ENCODE data around the gene ITPRIPL2.
A peak's percentile ranks its signal among the peaks of the same experiment; 100 is the strongest.

ITPRIPL2 gene

DNA sequence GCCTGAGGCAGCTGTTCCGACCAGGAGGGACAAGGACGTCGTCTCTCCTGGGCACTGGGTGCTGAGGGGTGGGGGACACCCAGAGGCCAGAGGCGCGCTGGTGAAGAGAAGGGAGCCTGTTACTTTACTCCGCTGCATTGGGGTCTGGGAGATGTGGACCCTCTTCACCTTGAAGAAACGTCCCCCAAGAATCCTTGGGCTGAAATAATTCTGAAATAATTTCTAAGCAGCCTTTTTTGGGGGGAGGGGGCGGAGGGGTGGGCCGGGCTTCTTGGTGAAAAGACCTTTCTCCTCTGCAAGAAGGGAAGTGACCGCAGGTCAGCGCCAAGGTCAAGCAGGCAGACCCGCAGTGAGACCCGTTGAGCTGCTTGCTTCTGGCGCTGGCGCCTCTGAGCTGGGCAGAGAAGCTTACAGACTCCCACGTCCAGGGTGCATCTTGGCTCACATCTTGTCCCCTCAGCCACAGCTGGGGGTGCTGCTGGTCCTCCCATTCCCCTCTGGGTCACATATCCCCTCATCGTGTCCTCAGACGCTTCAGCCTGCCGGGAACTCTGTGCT, 55.4 kb downstream of the ITPRIPL2 start:
- 22% methylated on average over 19 of the region's 19 CpGs for WGBS
- H3K27ac ChIP-seq (ENCODE audit: low read depth, low read length), result no peak overlapping the region
- H3K9me3 ChIP-seq (ENCODE audit: insufficient read depth, low read depth, low read length), result no peaks in the 10 kb centered on the region
- H3K36me3 ChIP-seq (ENCODE audit: insufficient read depth, low read length), result no peaks in the 10 kb centered on the region
- H3K4me3 ChIP-seq (ENCODE audit: low read length), result peak overlapping the region; percentile 79
- H3K4me1 ChIP-seq (ENCODE audit: insufficient read depth, low read length), result 0 out of 2 replicates have a peak, but pooled peaks cover 4% of the 10 kb centered on the region
- peaks cover 29% of the 10 kb centered on the region for H3K27me3 ChIP-seq (ENCODE audit: insufficient read depth, low read length)
- no peak overlapping the region for H3K9ac ChIP-seq (ENCODE audit: low read depth, low read length)

DNA sequence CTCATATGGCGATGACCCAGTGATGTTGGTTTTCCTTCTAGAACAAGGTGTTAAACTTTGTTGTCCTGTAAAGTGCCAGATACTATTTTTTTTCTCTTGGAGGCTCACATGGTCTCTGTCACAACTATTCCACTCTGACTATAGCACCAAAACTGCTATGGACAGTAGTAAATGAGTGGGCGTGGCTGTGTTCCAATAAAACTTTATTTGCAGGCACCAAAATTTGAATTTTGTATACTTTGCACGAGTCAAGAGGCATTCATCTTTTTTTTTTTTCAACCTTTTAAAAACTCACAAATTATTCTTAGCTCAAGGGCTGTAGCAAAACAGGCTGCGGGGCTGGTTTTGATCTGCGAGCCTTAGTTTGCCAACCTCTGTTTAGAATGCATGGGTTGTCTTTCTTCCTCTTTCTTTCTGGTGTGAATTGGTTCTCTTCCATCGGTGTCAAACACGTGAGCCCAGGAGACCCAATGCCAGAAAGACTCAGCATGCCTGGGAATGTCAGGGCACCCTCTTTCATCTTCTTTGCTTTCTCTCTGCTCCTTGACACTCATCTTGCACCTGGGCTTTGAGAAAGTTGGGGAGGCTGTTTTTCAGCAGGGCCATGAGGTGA, 56.4 kb downstream of the ITPRIPL2 start:
- Histone ChIP-seq H3K36me3 (ENCODE audit: insufficient read depth, low read length) (no peaks in the 10 kb centered on the region), H3K27me3 (ENCODE audit: insufficient read depth, low read length) (peaks cover 29% of the 10 kb centered on the region), H3K9ac (ENCODE audit: low read depth, low read length) (no peak overlapping the region), H3K4me1 (ENCODE audit: insufficient read depth, low read length) (0 out of 2 replicates have a peak, but pooled peaks cover 4% of the 10 kb centered on the region), H3K9me3 (ENCODE audit: insufficient read depth, low read depth, low read length) (no peaks in the 10 kb centered on the region), H3K4me3 (ENCODE audit: low read length) (no peak overlapping the region), H3K27ac (ENCODE audit: low read depth, low read length) (no peak overlapping the region)
- 83% methylated on average over 7 of the region's 7 CpGs for WGBS

Data from HUES64 (cell line).